Skeletal muscle satellite cell (primary cell): ENCODE measurements around the gene TADA2A. TPM values are rescaled to one million over a fixed set of nuclear protein-coding genes. Genes with fewer than 3 reads are reported as not detected.

Source experiments
- H3K27me3 ChIP-seq: 2 replicates; pipeline ENCODE4 v1.7.0; 2013; ENCODE audit warnings: low read length; ENCODE audit not compliant: control insufficient read depth, insufficient read depth
- H3K36me3 ChIP-seq: 2 replicates; pipeline ENCODE4 v1.7.0; 2013; ENCODE audit warnings: mild to moderate bottlenecking, control low read depth, low read length; ENCODE audit not compliant: insufficient read depth
- H3K4me1 ChIP-seq: 2 replicates; pipeline ENCODE4 v1.7.0; 2013; ENCODE audit warnings: low read length; ENCODE audit not compliant: control insufficient read depth, insufficient read depth
- H3K4me2 ChIP-seq: 2 replicates; pipeline ENCODE4 v1.7.0; 2013; ENCODE audit warnings: mild to moderate bottlenecking, low read length
- H3K4me3 ChIP-seq: 2 replicates; pipeline ENCODE4 v1.7.0; 2013; ENCODE audit warnings: low read length
- H3K9ac ChIP-seq: 2 replicates; pipeline ENCODE4 v1.7.0; 2013; ENCODE audit warnings: mild to moderate bottlenecking, low read depth, low read length, moderate library complexity
- H3K9me3 ChIP-seq: replicated peaks from 2 replicates; pipeline ENCODE4 v1.7.0; 2013; ENCODE audit warnings: mild to moderate bottlenecking, control low read depth, low read length
- total RNA-seq: library from RNA; depleted of rRNA; stranded (reverse); fragments of >200 nt; gene quantifications from 2 replicates; pipeline ENCODE4 v1.2.3, GENCODE V29; 2012; rRNA removed

The TADA2A gene, protein sequence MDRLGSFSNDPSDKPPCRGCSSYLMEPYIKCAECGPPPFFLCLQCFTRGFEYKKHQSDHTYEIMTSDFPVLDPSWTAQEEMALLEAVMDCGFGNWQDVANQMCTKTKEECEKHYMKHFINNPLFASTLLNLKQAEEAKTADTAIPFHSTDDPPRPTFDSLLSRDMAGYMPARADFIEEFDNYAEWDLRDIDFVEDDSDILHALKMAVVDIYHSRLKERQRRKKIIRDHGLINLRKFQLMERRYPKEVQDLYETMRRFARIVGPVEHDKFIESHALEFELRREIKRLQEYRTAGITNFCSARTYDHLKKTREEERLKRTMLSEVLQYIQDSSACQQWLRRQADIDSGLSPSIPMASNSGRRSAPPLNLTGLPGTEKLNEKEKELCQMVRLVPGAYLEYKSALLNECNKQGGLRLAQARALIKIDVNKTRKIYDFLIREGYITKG
- total RNA-seq, result 10.3 and 18.0 TPM in 2 replicates

DNA sequence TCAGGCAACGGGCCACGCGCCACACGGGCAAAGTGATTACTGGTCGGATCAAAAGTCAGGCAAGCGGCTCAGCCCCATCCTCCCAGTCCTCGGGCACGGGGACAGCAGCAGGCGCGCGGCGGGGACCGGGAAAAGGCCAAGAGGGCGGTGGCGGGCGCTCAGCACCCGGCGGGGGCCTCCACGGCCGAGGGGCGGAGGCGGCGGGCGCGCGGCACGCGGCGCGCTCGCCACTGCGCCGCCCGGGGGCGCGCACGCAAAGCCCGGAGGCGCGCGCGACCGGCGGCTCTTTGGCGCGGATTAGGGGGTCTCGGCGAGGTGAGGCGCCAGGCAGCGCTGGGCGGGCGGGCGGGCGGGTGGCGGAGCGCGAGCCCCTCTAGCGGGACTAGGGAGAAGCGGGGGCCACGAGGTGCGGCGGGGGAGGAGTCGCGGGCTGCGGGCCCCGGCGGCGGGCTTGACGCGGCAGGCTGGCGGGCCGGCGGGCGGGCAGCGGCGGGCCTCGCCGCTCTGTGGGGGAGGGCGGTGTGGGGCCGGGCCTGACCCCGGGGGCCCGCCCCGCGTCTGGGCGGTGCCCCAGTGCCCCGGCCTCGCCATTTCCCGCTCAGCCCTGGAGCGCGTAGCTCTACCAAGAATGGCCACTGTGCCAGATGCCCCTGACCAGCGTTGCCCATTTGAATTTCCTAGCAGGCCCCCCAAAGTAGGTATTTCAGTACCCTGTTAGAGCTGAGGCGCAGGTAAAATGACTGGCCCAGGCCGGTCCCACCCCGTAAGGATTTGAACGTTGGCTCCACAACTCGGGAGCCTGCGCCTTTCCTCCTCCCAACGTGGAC lies at the start of gene TADA2A, which contains the start of gene ACACA:
Gene TADA2A, plus strand, starts transcription at position 252 of the 827 bp plus-strand sequence. CDS start 4,480 bp downstream, outside the sequence.
Gene ACACA, minus strand, starts transcription at position 202 of the 827 bp plus-strand sequence. CDS start 537 bp downstream, outside the sequence.
- no peaks in the 10 kb centered on the region for H3K9me3 ChIP-seq
- peak within 1 kb of the TSS; percentile 98 for H3K4me3 ChIP-seq
- peaks cover 12% of the 10 kb centered on the region for H3K36me3 ChIP-seq
- H3K27me3 ChIP-seq, result no peaks in the 10 kb centered on the region
- peak within 1 kb of the TSS; percentile 85 for H3K4me2 ChIP-seq
- H3K4me1 ChIP-seq, result peaks cover 5% of the 10 kb centered on the region
- peak within 1 kb of the TSS; percentile 93 for H3K9ac ChIP-seq

GRCh38 chr17:37358098-37358829 lies 48.4 kb upstream of the TADA2A start:
- H3K9me3 ChIP-seq, result no peaks in the 10 kb centered on the region
- H3K4me2 ChIP-seq, result peak overlapping the region; percentile 90
- peak overlapping the region; percentile 92 for H3K9ac ChIP-seq
- H3K4me3 ChIP-seq, result peak overlapping the region; percentile 88
- no peaks in the 10 kb centered on the region for H3K27me3 ChIP-seq
- H3K4me1 ChIP-seq, result peaks cover 18% of the 10 kb centered on the region
- peaks cover 2% of the 10 kb centered on the region for H3K36me3 ChIP-seq

GRCh38 chr17:37358830-37359681 lies 47.6 kb upstream of the TADA2A start:
- peaks cover 18% of the 10 kb centered on the region for H3K4me1 ChIP-seq
- peak overlapping the region; percentile 90 for H3K4me2 ChIP-seq
- no peaks in the 10 kb centered on the region for H3K27me3 ChIP-seq
- H3K4me3 ChIP-seq, result peak overlapping the region; percentile 88
- no peaks in the 10 kb centered on the region for H3K9me3 ChIP-seq
- H3K9ac ChIP-seq, result peak overlapping the region; percentile 92
- H3K36me3 ChIP-seq, result peaks cover 2% of the 10 kb centered on the region

- peak overlapping the region; percentile 92 for H3K9ac ChIP-seq
Observed at GRCh38 chr17:37359682-37360188, 47.0 kb upstream of the TADA2A start.

GRCh38 chr17:37360632-37361031 lies 46.1 kb upstream of the TADA2A start:
- Histone ChIP-seq H3K9me3 (no peaks in the 10 kb centered on the region), H3K4me2 (no peak overlapping the region), H3K36me3 (no peaks in the 10 kb centered on the region), H3K4me1 (peaks cover 18% of the 10 kb centered on the region), H3K27me3 (no peaks in the 10 kb centered on the region), H3K9ac (no peak overlapping the region), H3K4me3 (no peak overlapping the region)

More at GRCh38 chr17:37359682-37360188, 47.0 kb upstream of the TADA2A start:
- Histone ChIP-seq H3K27me3 (no peaks in the 10 kb centered on the region), H3K36me3 (no peaks in the 10 kb centered on the region), H3K4me2 (peak overlapping the region; percentile 90), H3K4me3 (peak overlapping the region; percentile 88), H3K4me1 (peaks cover 18% of the 10 kb centered on the region), H3K9me3 (no peaks in the 10 kb centered on the region)

DNA sequence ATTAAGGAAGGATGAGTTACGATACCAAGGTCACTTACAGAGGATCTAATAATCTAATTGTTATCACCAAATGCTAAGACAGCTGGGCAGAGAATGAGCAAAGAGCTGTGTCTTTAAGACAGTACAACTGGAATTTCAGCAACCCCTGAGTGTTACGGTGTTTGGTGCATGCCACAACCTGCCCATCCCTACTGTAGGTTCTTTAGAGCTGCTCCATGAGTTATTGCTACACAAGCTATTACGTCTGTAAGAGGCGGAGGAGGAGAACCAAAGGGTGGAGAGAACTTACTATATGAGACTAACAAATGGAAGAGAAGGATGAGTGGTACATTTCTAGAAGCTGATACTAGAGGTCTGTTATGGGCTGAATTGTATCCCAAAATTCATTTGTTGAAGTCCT lies 45.1 kb upstream of the TADA2A start:
- H3K4me3 ChIP-seq, result no peak overlapping the region
- no peaks in the 10 kb centered on the region for H3K27me3 ChIP-seq
- no peak overlapping the region for H3K9ac ChIP-seq
- H3K9me3 ChIP-seq, result no peaks in the 10 kb centered on the region
- H3K4me2 ChIP-seq, result no peak overlapping the region
- no peaks in the 10 kb centered on the region for H3K36me3 ChIP-seq
- H3K4me1 ChIP-seq, result peaks cover 18% of the 10 kb centered on the region

DNA sequence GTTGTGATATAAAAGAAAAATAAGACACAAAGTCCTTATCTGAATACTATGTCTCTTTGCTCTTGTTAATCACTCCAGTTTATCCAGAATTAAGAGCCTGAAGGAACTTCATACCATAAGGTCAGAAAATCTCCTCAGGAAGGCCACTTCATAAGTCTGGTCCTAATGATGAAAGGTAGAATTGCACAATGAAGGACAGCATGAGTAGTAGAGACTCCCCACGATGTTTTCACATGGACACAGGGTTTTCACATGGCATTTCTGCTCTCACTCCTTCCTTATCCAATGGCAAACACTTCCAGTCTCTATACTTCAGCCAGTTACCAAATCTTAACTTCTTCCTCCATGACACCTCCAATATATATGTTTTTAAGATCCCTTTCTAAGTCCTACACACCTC lies 41.1 kb upstream of the TADA2A start:
- Histone ChIP-seq H3K36me3 (no peaks in the 10 kb centered on the region), H3K4me1 (peaks cover 4% of the 10 kb centered on the region), H3K9me3 (no peaks in the 10 kb centered on the region), H3K4me3 (no peak overlapping the region), H3K27me3 (no peaks in the 10 kb centered on the region), H3K4me2 (no peak overlapping the region), H3K9ac (no peak overlapping the region)

- Histone ChIP-seq H3K4me2 (no peak overlapping the region), H3K36me3 (no peaks in the 10 kb centered on the region), H3K9ac (no peak overlapping the region), H3K27me3 (no peaks in the 10 kb centered on the region), H3K9me3 (no peaks in the 10 kb centered on the region), H3K4me3 (no peak overlapping the region), H3K4me1 (peaks cover 4% of the 10 kb centered on the region)
Observed at GRCh38 chr17:37368577-37368976, 38.1 kb upstream of the TADA2A start.

DNA sequence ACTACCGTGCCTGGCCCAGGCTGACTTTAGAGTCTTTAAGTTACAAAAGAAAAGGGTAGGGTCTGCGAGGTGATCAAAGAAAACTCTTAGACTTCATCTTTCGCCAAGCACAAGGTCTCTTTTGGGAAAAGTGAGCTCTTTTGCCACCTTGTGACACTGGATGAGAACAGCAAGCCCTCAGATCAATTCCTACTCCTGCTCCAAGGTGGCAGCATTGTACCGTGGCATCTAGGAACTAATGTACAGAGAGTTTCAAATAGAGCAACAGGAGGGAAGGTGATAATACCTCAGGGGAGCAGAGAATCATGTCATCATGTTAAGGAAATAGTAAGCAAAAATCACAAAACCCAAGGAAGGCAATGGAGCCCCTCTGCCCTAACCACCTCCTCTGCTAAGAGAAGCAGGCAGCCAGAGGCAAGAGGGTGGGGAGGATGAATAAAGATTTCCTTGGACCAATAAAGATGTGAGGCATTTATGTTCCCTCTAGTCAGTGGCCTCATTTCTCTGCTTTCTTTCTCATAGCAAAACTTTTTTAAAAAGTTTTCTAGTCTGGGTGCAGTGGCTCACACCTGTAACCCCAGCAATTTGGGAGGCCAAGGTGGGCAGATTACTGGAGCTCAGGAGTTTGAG lies 33.0 kb upstream of the TADA2A start:
- H3K4me2 ChIP-seq, result no peak overlapping the region
- no peak overlapping the region for H3K4me3 ChIP-seq
- H3K36me3 ChIP-seq, result no peaks in the 10 kb centered on the region
- H3K4me1 ChIP-seq, result peaks cover 2% of the 10 kb centered on the region
- no peaks in the 10 kb centered on the region for H3K9me3 ChIP-seq
- H3K9ac ChIP-seq, result no peak overlapping the region
- H3K27me3 ChIP-seq, result no peaks in the 10 kb centered on the region

DNA sequence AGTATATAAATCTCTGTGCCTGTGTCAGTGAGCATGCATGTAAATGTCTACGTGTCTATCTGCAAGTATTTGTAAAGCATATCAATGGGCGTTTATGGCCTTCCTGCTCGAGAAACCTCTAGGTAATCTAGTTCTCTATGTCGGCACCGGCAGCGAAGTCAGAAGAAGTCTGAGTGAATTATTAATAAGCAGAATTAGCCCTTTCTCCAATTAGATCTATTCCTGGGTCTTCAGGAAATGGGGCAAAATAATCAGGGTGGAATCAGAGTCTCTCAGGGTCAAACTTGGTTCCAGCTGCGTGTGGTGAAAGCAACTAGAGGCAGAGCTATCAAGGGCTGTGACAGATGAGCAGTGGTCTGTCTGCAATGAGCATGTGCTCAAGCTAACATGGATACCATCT lies 31.0 kb upstream of the TADA2A start, which contains the start of gene C17orf78:
Gene C17orf78, plus strand, starts transcription at position 280 of the 400 bp plus-strand sequence. Its CDS starts 108 bp downstream, at position 388.
- Histone ChIP-seq H3K9me3 (no peaks in the 10 kb centered on the region), H3K27me3 (no peaks in the 10 kb centered on the region), H3K4me3 (no peak within 1 kb of the TSS), H3K4me2 (no peak within 1 kb of the TSS), H3K9ac (no peak within 1 kb of the TSS), H3K36me3 (no peaks in the 10 kb centered on the region), H3K4me1 (no peaks in the 10 kb centered on the region)
